Keratinocyte (primary cell): ENCODE results near the gene TIMD4. TPM values are rescaled to one million over a fixed set of nuclear protein-coding genes. Genes with fewer than 3 reads are reported as not detected.

Experiments used
- DNase-seq: peaks from one replicate; pipeline ENCODE4 v3.0.0-alpha.2; 2011; ENCODE audit warnings: low read depth, missing footprints, low spot score
- FAIRE-seq: peaks from 2 replicates; lab custom pipeline; 2011; peaks lifted over from hg19 to GRCh38; lab: Jason Lieb, UNC
- H2AFZ ChIP-seq: 2 replicates; pipeline ENCODE4 v1.6.0; 2012; ENCODE audit warnings: low read length, control low read depth, inconsistent platforms; ENCODE audit not compliant: control insufficient read depth
- H3K27ac ChIP-seq: 2 replicates; pipeline ENCODE4 v1.5.1; 2011; ENCODE audit warnings: low read length; ENCODE audit not compliant: control insufficient read depth, insufficient read depth
- H3K27me3 ChIP-seq: 3 replicates; pipeline ENCODE4 v1.6.0; 2011; ENCODE audit warnings: low read length; ENCODE audit not compliant: control insufficient read depth, insufficient read depth; ENCODE audit errors: extremely low read depth
- H3K36me3 ChIP-seq, 2 experiments: 2 replicates in 1 of 2; 3 replicates in 1 of 2; pipeline ENCODE4 v1.5.1; 2011; ENCODE audit warnings: low read length in 2 of 2, mild to moderate bottlenecking in 1 of 2; ENCODE audit not compliant: control insufficient read depth in 2 of 2, insufficient read depth in 2 of 2; ENCODE audit errors: extremely low read depth in 1 of 2
- H3K4me1 ChIP-seq: 3 replicates; pipeline ENCODE4 v1.5.1; 2011; ENCODE audit warnings: low read length; ENCODE audit not compliant: control insufficient read depth, insufficient read depth; ENCODE audit errors: extremely low read depth
- H3K4me2 ChIP-seq: 3 replicates; pipeline ENCODE4 v1.6.0; 2011; ENCODE audit warnings: low read depth, low read length; ENCODE audit not compliant: control insufficient read depth, insufficient read depth; ENCODE audit errors: extremely low read depth
- H3K4me3 ChIP-seq, 3 experiments: fragments of 200-600 bp in 1 of 3; sonication (generic) in 1 of 3; 2 replicates in 2 of 3; 3 replicates in 1 of 3; pipeline ENCODE4 v1.5.1; 2011 to 2016; ENCODE audit warnings: low read length in 3 of 3, mild to moderate bottlenecking in 3 of 3, control low read depth in 2 of 3, inconsistent platforms in 1 of 3, low read depth in 1 of 3, mixed read lengths in 1 of 3, mixed run types in 1 of 3, moderate library complexity in 1 of 3; ENCODE audit not compliant: control insufficient read depth in 2 of 3, insufficient read depth in 2 of 3; ENCODE audit errors: extremely low read depth in 1 of 3
- H3K79me2 ChIP-seq: 2 replicates; pipeline ENCODE4 v1.6.0; 2012; ENCODE audit warnings: low read length; ENCODE audit not compliant: control insufficient read depth, insufficient read depth
- H3K9ac ChIP-seq: 3 replicates; pipeline ENCODE4 v1.6.0; 2011; ENCODE audit warnings: low read length; ENCODE audit not compliant: control insufficient read depth, insufficient read depth; ENCODE audit errors: extremely low read depth
- H3K9me1 ChIP-seq: 3 replicates; pipeline ENCODE4 v1.6.0; 2011; ENCODE audit warnings: low read length; ENCODE audit not compliant: control insufficient read depth, insufficient read depth; ENCODE audit errors: extremely low read depth
- H3K9me3 ChIP-seq: 2 replicates; pipeline ENCODE4 v1.5.1; 2012; ENCODE audit warnings: low read depth, low read length; ENCODE audit not compliant: control insufficient read depth
- H4K20me1 ChIP-seq: 3 replicates; pipeline ENCODE4 v1.6.0; 2011; ENCODE audit warnings: low read length; ENCODE audit not compliant: control insufficient read depth, insufficient read depth; ENCODE audit errors: extremely low read depth
- CTCF ChIP-seq, 3 experiments: IDR thresholded peaks in 1 of 3; conservative IDR thresholded peaks in 1 of 3; optimal IDR thresholded peaks in 1 of 3; 2 replicates in 2 of 3; 3 replicates in 1 of 3; pipeline versions ENCODE3 to v1.5.1; 2011; ENCODE audit warnings: low read length in 3 of 3, mild to moderate bottlenecking in 3 of 3, moderate library complexity in 2 of 3, control low read depth in 1 of 3, inconsistent platforms in 1 of 3; ENCODE audit not compliant: insufficient read depth in 2 of 3; ENCODE audit errors: extremely low read depth in 1 of 3
- EZH2 ChIP-seq: IDR thresholded peaks from one replicate; pipeline ENCODE4 v1.6.1; 2012; ENCODE audit warnings: inconsistent platforms, mild to moderate bottlenecking, low read length, moderate library complexity
- dilution Hi-C: fragments of 300-500 bp; cut with MboI; formaldehyde crosslinking; loops from one replicate; pipeline ENCODE4 v1.7.0; 2020; ENCODE audit warnings: low sequenced_read_pairs; ENCODE audit not compliant: extremely low pct_ligation_motif_present
- polyA plus RNA-seq, 5 experiments: library from polyadenylated mRNA; depleted of rRNA in 3 of 5; stranded (reverse) in 3 of 5; stranded (forward) in 1 of 5; unstranded in 1 of 5; fragments of >200 nt; gene quantifications; 1 replicate in 1 of 5; 2 replicates in 3 of 5; 3 replicates in 1 of 5; pipeline versions ENCODE4 v1.2.1 to v1.2.3, GENCODE V29; 2011 to 2012; ENCODE audit warnings: missing spikeins in 2 of 5, low read depth in 1 of 5, low replicate concordance in 1 of 5

TIMD4 gene
- polyA plus RNA-seq, 1 donor (not counting 4 experiments of a cell fraction or from before 2014, with no cell fraction given) = not detected

GRCh38 chr5:156984064-156984463 is 21.0 kb upstream of the TIMD4 start:
- no peak for DNase-seq
- dilution Hi-C loops = no loop called here
- Histone ChIP-seq H3K9me3 (no peaks in the 10 kb centered on the region), H2AFZ (no peak overlapping the region), H3K4me2 (no peak overlapping the region), H4K20me1 (no peaks in the 10 kb centered on the region), H3K9ac (no peak overlapping the region), H3K79me2 (no peaks in the 10 kb centered on the region), H3K27me3 (no peaks in the 10 kb centered on the region), H3K4me3 (no peak overlapping the region), H3K9me1 (no peaks in the 10 kb centered on the region), H3K36me3 (no peaks in the 10 kb centered on the region), H3K4me1 (no peaks in the 10 kb centered on the region), H3K27ac (no peak overlapping the region)
- FAIRE-seq = no peak
- no peak for TF ChIP-seq CTCF (optimal IDR thresholded peaks at IDR 0.05 in 1 of 3, IDR thresholded peaks at IDR 0.05 in 1 of 3, conservative IDR thresholded peaks at IDR 0.05 in 1 of 3; ENCODE audit: extremely low read depth in 1 of 3, insufficient read depth in 2 of 3, low read length in 3 of 3)
- TF ChIP-seq EZH2 = no peak

GRCh38 chr5:156981481-156981880 is 18.5 kb upstream of the TIMD4 start:
- no peak overlapping the region for H3K27ac ChIP-seq
- no peaks in the 10 kb centered on the region for H4K20me1 ChIP-seq
- no peaks in the 10 kb centered on the region for H3K9me1 ChIP-seq
- FAIRE-seq (no peak), DNase-seq (no peak)
- H3K36me3 ChIP-seq = no peaks in the 10 kb centered on the region
- H3K4me1 ChIP-seq = no peaks in the 10 kb centered on the region
- H3K4me3 ChIP-seq = no peak overlapping the region
- dilution Hi-C loops = no loop called here
- no peaks in the 10 kb centered on the region for H3K79me2 ChIP-seq
- H3K9me3 ChIP-seq = no peaks in the 10 kb centered on the region
- H2AFZ ChIP-seq = no peak overlapping the region
- no peak overlapping the region for H3K9ac ChIP-seq
- TF ChIP-seq EZH2 (no peak), CTCF (optimal IDR thresholded peaks at IDR 0.05 in 1 of 3, IDR thresholded peaks at IDR 0.05 in 1 of 3, conservative IDR thresholded peaks at IDR 0.05 in 1 of 3; ENCODE audit: extremely low read depth in 1 of 3, insufficient read depth in 2 of 3, low read length in 3 of 3) (no peak)
- no peaks in the 10 kb centered on the region for H3K27me3 ChIP-seq
- H3K4me2 ChIP-seq = no peak overlapping the region
